UCSD-AML1 (cell line): ENCODE results near the gene IQCC.

Experiments
- DNase-seq: peaks from one replicate; lab custom pipeline; 2025; ENCODE audit not compliant: unreplicated experiment; lab: John Stamatoyannopoulos, UW

The IQCC gene

DNA sequence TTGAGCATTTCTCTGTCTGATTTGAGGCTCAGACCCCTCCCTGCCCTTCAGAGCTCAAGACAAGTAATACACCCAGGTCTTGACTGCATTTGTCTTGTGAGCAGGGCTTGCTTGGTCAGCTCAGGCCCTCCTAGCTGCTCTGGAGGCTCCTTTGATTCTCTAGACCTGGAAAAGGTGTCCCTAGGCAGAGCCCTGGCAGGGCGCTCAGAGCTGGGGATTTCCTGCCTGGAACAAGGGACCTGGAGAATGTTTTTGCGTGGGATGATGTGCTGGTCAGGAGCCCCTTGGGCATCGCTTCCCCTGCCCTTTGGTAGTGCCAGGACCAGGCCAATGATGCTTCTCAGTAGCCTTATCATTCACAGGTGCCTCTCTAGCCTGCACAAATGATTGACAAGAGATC, 9.9 kb upstream of the IQCC start:
- DNase-seq = no peak

DNA sequence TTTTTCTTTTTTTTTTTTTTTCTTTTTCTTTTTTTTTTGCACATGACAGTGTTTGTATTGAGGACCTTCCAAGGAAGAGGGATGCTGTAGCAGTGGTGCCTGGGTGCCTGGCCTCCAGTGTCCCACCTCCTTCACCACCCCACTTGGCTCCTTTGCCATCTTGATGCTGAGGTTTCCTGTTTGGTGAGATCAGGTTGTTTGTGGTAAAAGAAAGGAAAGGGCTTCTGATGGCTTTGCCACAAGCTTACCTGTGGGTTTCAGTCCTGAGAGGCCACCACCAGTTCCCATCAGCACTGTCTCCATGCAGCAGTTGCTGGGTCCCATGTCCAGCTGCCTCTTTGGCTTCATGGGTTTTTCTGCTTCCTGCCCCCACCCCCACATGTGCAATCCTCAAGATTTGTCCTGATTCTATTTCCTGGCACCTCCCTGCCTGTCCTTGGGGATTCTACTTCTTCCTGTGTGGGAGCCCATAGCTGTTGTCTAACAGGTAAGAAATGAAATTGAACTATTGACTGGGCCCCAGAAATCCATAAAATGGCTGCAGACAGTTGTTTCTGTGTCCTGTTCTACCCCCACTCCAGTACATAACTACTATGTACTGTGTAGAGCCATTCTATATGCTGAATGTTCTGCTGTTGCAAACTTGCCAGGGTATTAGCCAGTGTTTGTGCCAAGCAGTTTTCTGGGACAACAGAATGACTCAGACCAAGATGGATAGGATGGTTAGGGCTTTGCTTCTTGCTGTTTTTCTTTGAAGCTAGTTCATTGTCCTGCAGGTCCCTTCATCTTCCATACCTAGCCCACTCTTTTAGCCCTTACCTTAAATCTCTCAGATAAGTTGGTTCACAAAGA, 9.3 kb upstream of the IQCC start:
- DNase-seq = no peak

DNA sequence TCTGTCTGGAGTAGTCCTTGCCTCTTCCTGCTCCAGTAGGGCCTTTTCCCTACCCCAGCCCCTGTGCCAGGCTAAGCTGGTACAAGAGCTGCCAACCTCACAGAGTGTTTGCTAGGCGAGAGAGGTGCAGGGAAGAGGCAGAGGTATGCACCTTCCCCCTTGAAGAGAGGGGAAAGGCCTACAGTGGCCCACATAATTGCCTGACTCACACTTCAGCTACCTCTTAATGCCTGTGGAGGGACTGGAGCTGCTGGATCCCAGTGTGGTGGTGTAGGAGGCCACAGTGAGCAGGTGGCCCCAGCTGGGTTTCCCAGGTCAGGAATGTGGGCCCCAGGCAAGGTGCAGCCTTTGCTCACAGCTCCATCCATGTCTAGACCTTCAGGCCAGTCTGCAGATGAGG, 8.4 kb upstream of the IQCC start:
- DNase-seq = no peak

DNA sequence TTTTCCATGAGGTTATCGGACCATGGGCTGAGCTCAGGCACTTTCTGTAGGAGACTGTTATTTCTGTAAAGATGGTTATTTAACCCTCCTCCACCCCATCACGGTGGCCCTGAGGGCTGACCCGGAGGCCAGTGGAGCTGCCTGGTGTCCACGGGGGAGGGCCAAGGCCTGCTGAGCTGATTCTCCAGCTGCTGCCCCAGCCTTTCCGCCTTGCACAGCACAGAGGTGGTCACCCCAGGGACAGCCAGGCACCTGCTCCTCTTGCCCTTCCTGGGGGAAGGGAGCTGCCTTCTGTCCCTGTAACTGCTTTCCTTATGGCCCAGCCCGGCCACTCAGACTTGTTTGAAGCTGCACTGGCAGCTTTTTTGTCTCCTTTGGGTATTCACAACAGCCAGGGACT, 7.6 kb upstream of the IQCC start:
- DNase-seq = no peak

DNA sequence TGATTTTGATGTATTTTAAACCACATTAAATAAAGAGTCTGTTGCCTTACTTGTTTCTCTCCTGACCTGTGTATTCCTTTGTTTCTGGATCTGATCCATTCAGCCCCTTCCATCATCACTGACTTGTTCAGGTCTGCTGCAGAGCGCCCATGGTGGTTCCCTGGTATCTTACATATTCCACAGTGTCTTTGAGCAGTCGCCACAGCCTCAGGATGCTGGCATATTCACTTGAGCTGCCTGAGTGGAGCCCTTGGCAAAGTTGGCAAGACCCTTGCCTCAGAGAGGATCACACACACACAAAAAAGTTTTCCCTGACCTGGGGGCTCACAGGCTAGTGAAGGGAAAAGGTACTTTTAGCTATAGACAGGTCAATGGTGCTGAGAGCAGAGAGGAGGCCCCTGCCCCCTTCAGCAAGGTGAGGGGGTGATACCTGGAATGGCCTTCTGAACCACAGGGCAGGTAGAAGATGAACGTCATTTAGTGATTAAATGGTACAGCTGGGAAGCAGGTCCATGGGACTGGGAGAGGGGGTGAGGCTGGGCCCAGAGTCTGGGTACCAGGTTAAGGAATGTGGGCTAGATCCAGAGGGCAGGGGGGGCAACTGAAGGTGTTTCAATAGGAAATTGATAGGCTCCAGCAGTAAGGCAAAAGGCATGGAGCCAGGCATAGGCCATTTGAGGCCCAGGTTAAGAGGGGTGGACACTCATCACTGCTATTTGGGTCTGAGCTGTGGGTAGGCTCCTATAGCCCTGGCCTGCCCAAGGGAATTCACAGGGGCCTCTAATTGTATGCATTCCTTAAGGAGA, 7.0 kb upstream of the IQCC start:
- no peak for DNase-seq

DNA sequence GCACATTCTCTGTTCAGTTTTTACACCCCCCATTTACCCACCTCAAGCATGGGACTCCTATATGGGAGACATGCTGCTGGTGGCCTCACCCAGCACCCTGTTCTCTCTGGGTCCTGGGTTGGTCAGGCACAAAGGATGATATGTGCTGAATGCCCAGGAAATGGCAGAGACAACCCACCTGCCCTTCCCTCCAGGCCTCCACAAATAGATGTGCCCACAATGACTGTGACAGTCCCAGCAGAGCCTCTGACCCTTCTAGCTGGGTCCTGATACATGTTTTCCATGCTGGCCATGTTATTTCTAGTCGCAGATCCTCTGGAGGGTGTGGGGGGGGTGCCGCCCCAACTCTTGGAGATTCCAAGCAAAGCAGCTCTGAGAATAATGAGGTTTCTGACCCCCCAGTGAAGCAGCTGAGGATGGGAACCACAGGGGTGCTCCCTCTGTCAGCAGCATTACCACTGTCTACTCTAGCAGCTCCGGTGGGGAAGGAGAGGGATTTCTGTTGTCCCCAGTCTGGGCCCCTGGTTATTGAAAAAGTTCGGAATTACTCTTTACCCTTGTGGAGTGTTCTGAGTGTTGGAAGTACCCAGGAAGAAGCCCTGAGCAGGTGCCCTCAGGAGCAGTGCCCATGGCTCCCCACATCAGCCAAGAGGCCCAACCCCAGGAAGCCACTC, 6.3 kb upstream of the IQCC start:
- DNase-seq = no peak

DNA sequence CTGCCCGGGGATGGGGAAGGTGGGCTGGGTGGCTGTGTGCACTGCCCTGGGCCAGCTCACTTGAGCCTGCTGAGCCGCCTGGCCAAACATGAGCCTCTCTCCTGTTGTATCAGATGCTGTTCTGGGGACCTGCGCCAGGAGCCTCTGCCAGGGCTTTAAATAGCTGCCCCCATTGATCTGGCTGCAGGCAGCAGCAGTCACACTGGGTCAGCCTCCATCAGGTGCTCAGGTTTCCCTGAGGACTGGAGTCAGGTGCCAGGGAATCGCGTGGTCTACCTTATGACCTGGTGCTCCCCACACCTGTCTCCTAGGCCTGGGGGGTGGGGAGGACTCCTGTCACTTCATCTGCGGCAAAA, 5.8 kb upstream of the IQCC start:
- DNase-seq = no peak

DNA sequence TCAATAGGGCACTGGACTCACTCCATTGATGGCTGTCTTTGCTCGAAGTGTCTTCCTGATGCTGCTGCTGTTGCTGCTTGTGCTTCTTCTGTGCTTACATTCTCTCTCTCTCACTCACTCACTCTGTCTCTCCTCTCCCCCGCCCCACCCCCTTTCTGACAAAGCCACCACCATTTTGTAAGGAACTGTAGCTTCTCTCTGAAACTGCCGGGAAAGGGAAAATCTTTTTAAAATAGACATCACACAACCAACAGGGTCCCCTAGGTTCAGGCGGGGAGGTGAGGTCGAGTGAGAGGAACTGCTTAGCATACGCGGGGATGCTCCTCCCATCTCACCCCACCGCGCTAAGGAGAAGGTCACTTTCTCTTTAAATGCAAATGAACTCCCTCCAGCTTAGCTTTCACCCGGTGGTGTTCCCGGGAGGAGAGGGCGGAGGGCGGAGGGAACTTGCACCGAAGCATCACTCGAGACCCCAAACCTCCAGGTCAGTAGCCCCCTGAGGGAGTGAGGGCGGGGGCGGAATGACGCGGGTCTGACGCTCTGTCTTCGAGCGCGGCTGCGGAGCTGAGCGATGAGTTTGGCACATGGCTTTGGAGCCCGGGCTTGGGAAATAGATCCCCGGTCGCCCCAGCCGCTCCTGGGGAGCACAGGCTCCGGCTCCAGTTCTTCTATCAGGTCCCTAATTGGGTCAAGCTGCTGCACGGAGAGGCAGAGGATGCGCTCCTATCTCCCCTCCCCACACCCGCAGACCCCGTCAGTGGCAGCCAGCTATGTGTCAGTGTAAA, 5.1 kb upstream of the IQCC start, which contains the start of gene CCDC28B:
TSS of gene CCDC28B (plus strand) at position 370 of the 785 bp plus-strand sequence. CDS start 1,341 bp downstream, outside the sequence.
- DNase-seq = peak; percentile 52

DNA sequence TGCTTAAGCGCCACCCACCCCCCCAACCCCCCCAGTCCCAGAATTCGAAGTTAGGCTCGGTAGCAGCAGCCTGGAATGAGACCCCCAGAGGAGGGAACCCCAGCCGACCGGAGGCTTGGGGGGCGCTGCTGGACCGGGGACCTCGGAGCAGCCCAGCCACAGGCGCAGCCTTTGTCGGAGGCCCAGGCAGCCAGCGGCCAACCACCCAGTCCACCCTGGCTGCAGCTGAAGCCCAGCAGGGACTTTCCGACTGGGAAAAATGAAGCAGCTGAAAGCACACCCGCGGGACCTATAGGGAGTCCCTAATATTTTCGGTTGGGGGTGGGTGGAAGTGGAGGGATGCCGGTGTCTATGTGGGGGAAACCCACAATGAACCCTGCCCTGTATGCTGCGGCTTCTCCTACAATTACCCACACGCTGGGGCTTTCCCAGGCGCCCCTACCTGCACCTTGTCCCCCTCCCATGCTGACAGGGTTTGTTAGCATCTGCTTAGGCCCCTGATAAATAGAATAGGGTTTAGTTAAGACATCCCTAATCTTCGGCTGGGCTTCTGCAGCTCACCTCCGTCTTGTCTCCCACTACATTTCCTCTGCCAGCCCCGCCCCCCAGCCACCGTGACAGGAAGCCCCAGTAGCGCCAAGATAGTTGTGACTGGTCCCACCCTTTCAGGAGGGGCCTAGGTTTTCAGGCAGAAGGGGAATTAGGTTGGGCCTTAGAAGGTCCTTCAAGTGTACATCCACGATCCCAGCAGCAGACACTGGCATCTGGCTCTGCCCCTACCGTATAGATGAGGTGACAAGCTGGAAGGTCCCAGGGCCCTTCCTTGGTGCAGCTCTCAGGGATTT, 4.2 kb upstream of the IQCC start:
- peak; percentile 76 for DNase-seq

DNA sequence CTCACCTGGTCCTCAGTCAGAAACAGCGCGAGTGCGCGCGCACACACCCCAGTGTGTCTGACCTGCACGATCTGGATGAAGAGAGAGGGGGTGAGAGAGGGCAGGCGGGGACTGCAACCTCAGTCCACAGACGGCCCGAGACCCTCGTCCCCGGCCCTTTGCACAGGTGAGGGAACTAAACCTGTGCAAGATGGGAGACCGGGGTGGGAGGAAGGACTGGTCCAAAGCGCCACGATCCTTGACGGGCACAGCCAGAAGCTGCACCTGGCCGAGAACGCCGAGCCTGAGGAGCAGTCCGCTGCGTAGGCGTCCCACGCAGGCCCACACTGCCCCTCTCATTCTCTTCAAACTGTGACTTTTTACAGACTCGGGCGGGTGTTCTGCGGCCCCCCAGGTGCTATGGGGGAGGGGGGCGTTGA, 519 bp upstream of the IQCC start:
- DNase-seq = no peak

DNA sequence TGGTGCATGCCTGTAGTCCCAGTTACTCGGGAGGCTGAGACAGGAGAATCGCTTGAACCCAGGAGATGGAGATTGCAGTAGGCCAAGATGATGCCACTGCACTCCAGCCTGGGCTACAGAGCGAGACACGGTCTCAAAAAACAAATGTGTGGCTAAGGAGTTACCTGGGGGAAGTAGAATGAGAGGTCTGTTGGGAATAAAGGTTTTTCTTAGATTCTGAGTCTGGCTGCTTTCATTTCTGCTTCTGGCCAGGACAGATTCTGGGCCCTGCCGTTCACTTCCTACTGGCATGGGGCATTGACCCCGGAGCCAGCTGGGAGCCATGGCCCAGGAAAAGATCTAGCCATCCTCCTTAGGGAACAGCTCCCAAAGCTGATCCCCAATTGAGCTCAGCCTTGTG, 3.0 kb downstream of the IQCC start:
- DNase-seq = no peak

DNA sequence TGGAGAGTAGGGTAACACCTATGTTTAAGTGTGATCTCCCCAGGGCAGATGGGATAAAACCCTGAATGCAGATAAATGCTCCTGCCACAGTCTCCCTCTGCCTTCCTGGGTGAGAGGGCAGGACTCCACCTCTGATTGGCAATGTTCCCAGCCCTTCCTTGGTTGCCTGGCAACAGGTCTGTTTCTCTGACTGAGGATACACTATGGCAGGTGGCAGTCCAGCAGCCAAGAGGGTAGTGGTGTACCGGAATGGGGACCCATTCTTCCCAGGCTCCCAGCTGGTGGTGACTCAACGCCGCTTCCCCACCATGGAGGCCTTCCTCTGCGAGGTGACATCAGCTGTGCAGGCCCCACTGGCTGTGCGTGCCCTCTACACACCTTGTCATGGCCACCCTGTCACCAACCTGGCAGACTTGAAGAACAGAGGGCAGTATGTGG, 3.4 kb downstream of the IQCC start, which contains the start of gene DCDC2B:
TSS of gene DCDC2B (plus strand) at position 199 of the 438 bp plus-strand sequence. CDS start at position 204, 5 bp downstream.
- no peak for DNase-seq

DNA sequence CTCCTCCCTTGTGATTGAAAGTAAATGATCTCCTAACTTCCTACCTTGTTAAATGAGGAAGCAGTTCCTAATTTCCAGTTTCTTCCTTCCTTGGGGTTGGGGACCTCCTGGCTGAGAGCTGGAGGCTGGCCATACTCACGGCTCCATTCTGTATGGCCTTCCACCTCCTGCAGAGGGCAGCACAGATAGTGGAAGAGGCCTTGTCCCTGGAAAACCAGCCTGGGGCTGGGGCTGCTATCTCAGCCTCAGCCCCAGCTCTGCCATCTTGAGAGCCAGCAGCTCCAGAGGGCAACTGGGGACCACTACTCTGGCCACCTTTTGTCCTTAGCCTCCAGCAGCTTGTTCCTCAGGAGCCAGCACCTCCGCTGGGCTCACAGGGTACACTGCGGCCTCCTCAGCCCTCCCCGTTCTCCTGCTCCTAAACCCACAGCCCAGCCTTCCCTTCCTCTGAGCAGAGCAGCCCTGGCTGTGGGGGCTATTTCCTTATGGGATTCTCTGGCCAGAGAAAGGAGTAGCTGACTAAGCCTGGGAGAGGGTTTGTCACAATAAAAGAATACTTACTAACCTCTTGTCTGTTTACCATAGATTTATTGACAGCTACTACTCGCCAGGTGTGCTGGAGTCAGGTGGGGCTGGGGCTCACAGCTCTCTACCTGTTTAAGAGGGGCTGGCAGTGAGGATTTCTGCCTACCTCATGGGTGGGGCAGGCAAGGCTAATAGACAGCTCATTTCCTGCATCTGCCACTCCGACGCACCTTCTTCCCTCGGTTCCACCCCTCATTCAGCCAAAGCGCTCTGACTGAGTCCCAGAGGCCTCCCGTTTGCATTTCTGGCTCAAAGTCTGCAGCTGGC, 10.4 kb downstream of the IQCC start:
- DNase-seq = peak; percentile 64

DNA sequence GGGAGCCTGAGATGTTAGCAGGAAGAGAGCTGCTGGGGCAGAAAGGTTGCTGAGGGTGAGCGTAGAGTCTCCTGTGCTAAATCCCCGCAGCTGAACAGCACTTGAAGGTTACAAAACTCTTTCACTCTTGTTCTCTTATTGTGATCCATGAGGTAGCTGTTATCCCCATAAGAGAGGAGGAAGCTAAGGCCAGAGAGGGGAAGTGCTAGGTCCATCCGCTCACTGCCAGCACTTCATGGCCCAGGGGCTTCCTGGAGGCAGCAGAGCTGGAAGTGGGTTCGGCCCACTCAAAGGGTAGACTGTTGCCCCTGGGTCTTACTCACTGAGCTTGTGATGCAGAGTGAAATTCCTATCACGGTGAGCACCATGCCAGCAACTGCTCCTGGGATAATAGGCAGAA, 11.1 kb downstream of the IQCC start:
- DNase-seq = no peak

DNA sequence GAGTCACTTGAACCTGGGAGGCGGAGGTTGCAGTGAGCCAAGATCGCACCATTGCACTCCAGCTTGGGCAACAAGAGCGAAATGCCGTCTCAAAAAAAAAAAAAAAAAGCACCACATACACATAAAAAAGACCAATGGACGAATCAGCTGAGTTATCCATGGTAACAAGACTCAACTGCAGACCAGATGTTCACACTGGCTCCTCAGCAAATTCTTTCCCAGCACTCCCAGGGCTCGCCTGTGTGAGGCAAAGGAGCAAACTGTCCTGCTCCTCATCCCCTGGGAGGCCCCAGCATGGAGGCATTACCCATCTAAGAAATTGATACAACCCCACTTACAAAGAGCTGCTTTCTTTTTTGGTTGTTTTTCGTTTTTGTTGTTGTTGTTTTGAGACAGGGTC, 13.6 kb downstream of the IQCC start:
- no peak for DNase-seq

DNA sequence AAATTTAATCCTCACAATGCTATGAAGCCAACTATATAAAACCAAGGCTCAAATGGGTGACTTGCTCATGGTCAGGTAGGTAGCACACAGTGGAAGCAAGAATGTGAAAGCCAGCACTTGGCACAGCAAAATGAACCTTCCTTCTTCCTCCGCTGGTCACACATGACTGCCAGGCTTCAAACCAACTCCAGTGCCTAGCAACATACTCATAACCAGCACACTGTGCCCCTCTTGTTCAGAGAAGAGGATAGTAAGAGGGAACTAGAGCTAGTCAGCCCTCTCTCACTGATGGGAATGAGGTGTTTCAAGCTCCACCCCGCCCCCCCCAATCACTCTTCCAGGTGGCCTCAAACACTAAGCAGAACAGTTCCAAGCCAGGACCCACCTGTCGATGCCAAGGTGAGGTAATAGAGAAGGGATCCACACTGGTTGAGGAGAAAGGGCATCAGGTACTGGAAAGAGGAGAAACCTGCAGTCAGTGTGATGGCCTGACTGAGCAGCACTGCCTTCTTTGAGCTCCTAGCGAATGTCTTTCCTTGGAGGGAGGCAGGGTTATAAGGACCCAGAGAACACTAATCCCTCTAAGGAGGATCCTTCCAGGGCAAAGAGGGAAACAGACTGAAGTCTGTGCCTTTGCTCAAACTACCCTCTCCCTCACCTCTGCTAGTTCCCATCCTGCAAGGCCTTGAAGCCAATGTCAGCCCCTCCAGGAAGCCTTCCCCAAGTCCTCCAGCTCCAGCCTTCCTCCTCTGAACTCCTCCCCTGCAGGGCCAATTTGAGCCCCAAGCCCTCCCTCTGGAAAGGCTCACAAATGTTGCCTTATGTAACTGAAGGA, 15.5 kb downstream of the IQCC start:
- DNase-seq = no peak

DNA sequence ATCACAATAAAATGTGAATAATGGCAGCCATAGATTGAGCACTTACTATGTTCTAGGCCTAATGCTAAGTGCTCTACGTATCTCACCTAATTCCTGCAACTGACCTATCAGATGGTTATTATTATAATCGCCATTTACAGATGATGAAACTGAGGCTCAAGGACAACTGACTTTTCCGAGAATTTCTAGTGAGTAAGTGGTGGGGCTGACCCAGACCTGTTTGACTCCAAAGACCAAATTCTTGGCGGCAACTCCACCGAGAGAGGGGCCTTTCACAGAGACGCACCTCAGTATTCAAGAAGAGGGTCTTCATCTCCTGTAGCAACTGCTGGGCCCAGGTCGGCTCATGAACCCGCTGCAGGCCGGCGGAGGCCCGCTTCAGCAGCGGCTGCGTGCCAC, 16.1 kb downstream of the IQCC start:
- DNase-seq = no peak
